Activated T-cell treated with anti-CD3 and anti-CD28 coated beads, Interleukin-2, amount 50 U/mL, for 48 hours (primary cell): ENCODE measurements around the gene SUMO4.
"Not testable (repeated sequence)": the region's sequence is repeated elsewhere in the genome, so short reads cannot be mapped to it uniquely, and the experiment has no call there.

ENCODE experiments used
- DNase-seq, 2 experiments: peaks; one replicate each; pipeline ENCODE4 v3.0.0-alpha.2; 2020

SUMO4 gene

GRCh38 chr6:149433881-149434280, 33.8 kb downstream of the SUMO4 start:
- no peak for DNase-seq

- peak; percentile 12 to 15 for DNase-seq
Observed at GRCh38 chr6:149435919-149436586, 36.0 kb downstream of the SUMO4 start.

GRCh38 chr6:149436647-149437046, 36.6 kb downstream of the SUMO4 start:
- no peak for DNase-seq

GRCh38 chr6:149437212-149437611, 37.1 kb downstream of the SUMO4 start:
- no peak for DNase-seq

- DNase-seq: no peak
Observed at GRCh38 chr6:149438855-149439254, 38.8 kb downstream of the SUMO4 start.

- no peak for DNase-seq
Observed at GRCh38 chr6:149439626-149440025, 39.6 kb downstream of the SUMO4 start.

GRCh38 chr6:149440735-149441671, 40.9 kb downstream of the SUMO4 start:
- no peak for DNase-seq

GRCh38 chr6:149441740-149442139, 41.7 kb downstream of the SUMO4 start:
- no peak for DNase-seq

GRCh38 chr6:149443411-149444181, 43.5 kb downstream of the SUMO4 start:
- DNase-seq: no peak

GRCh38 chr6:149444360-149445094, 44.5 kb downstream of the SUMO4 start:
- not testable (repeated sequence) for DNase-seq

GRCh38 chr6:149445095-149445466, 45.0 kb downstream of the SUMO4 start:
- peak; percentile 39 to 52 for DNase-seq

- no peak for DNase-seq
Observed at GRCh38 chr6:149445573-149445972, 45.5 kb downstream of the SUMO4 start.

- DNase-seq: peak in 1 of 2 experiments; percentile 35
Observed at GRCh38 chr6:149446791-149447376, 46.8 kb downstream of the SUMO4 start.

- DNase-seq: no peak
Observed at GRCh38 chr6:149448821-149449453, 48.9 kb downstream of the SUMO4 start.

- DNase-seq: no peak
Observed at GRCh38 chr6:149449831-149450678, 50.0 kb downstream of the SUMO4 start.
